Ishikawa (cell line): Measurements from ENCODE around the gene FERD3L.

Experiments used
- MAX ChIP-seq: IDR thresholded peaks from 2 replicates; pipeline ENCODE4 v1.6.1; 2012
- NFIC ChIP-seq: IDR thresholded peaks from 2 replicates; pipeline ENCODE4 v1.6.1; 2012
- RAD21 ChIP-seq: IDR thresholded peaks from 2 replicates; pipeline ENCODE4 v1.6.1; 2012; ENCODE audit warnings: low read depth
- REST ChIP-seq: IDR thresholded peaks from 2 replicates; pipeline ENCODE4 v1.6.1; 2012; ENCODE audit warnings: low read depth, mild to moderate bottlenecking
- TEAD4 ChIP-seq: IDR thresholded peaks from 2 replicates; pipeline ENCODE4 v1.6.1; 2012
- USF1 ChIP-seq: IDR thresholded peaks from 2 replicates; pipeline ENCODE4 v1.6.1; 2012
- YY1 ChIP-seq: IDR thresholded peaks from 2 replicates; pipeline ENCODE4 v1.6.1; 2012; ENCODE audit warnings: low read depth

- TF ChIP-seq NFIC = no peak
- TF ChIP-seq REST = no peak
- no peak for TF ChIP-seq USF1
- no peak for TF ChIP-seq RAD21
- no peak for TF ChIP-seq YY1
- no peak for TF ChIP-seq MAX
- no peak for TF ChIP-seq TEAD4
Observed at GRCh38 chr7:19175241-19175640, 30.0 kb upstream of the FERD3L start.
